HG02678 (cell line): ENCODE data around the gene NKX1-1.

Source experiments
- ATAC-seq: cut with Tn5 transposase; IDR thresholded peaks from one replicate; pipeline ENCODE4 v1.9.1; 2021; ENCODE audit warnings: mild to moderate bottlenecking, moderate library complexity; ENCODE audit not compliant: unreplicated experiment

The NKX1-1 gene

GRCh38 chr4:1417522-1418390 lies 11.5 kb upstream of the NKX1-1 start:
- no peak for ATAC-seq

GRCh38 chr4:1416948-1417260 lies 10.7 kb upstream of the NKX1-1 start:
- no peak for ATAC-seq

- ATAC-seq, result no peak
Measured at GRCh38 chr4:1416051-1416947, 10.1 kb upstream of the NKX1-1 start.

- no peak for ATAC-seq
Measured at GRCh38 chr4:1415681-1415981, 9.4 kb upstream of the NKX1-1 start.

- ATAC-seq, result no peak
Measured at GRCh38 chr4:1414831-1415680, 8.8 kb upstream of the NKX1-1 start.

GRCh38 chr4:1413687-1414479 lies 7.6 kb upstream of the NKX1-1 start:
- no peak for ATAC-seq

GRCh38 chr4:1413204-1413663 lies 7.0 kb upstream of the NKX1-1 start:
- no peak for ATAC-seq

GRCh38 chr4:1412376-1413203 lies 6.3 kb upstream of the NKX1-1 start:
- ATAC-seq, result no peak

- no peak for ATAC-seq
Measured at GRCh38 chr4:1411436-1412375, 5.5 kb upstream of the NKX1-1 start.

- ATAC-seq, result no peak
Measured at GRCh38 chr4:1410491-1411325, 4.5 kb upstream of the NKX1-1 start.

- no peak for ATAC-seq
Measured at GRCh38 chr4:1409491-1410425, 3.5 kb upstream of the NKX1-1 start.

GRCh38 chr4:1409079-1409478 lies 2.8 kb upstream of the NKX1-1 start:
- no peak for ATAC-seq

- ATAC-seq, result no peak
Measured at GRCh38 chr4:1408418-1408817, 2.2 kb upstream of the NKX1-1 start.

GRCh38 chr4:1407657-1408333 lies 1.6 kb upstream of the NKX1-1 start:
- no peak for ATAC-seq

GRCh38 chr4:1406981-1407656 lies 877 bp upstream of the NKX1-1 start:
- ATAC-seq, result no peak
